ENCODE data around the gene PIK3R2.
"Not testable (repeated sequence)": the region's sequence is repeated elsewhere in the genome, so short reads cannot be mapped to it uniquely, and the experiment has no call there.

The PIK3R2 gene

DNA sequence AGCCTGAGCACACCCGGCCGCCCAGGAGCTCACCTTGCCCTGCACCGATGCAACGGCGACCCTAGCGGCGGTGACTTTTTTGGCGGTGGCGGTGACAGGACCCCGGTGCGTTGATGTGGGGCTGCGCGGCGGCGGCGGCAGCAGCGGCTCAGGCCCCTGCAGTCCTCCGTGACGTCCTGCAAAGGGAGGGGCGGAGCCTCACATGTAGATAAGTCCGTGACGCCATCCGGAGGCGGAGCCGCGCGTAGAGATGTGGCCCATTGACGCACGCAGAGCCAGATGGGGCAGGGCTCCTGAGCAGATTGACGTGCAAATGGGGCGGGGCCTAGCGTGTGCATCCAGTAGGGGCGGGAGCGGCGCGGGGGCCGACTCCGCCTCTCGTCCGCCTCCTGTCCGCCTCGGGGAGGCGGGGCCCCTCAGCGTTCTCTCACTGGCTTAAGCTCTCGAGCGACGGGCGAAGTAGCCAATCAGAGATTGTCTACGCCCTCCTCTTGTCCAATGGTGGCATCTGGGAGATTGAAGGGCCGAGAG lies 51.0 kb downstream of the PIK3R2 start, which contains the start of gene RAB3A:
Gene RAB3A, minus strand, starts transcription at position 180 of the 531 bp plus-strand sequence. CDS start 1,302 bp downstream, outside the sequence.
- peak; percentile 98 to 99 for DNase-seq (ENCODE audit: low read depth in 2 of 2)

DNA sequence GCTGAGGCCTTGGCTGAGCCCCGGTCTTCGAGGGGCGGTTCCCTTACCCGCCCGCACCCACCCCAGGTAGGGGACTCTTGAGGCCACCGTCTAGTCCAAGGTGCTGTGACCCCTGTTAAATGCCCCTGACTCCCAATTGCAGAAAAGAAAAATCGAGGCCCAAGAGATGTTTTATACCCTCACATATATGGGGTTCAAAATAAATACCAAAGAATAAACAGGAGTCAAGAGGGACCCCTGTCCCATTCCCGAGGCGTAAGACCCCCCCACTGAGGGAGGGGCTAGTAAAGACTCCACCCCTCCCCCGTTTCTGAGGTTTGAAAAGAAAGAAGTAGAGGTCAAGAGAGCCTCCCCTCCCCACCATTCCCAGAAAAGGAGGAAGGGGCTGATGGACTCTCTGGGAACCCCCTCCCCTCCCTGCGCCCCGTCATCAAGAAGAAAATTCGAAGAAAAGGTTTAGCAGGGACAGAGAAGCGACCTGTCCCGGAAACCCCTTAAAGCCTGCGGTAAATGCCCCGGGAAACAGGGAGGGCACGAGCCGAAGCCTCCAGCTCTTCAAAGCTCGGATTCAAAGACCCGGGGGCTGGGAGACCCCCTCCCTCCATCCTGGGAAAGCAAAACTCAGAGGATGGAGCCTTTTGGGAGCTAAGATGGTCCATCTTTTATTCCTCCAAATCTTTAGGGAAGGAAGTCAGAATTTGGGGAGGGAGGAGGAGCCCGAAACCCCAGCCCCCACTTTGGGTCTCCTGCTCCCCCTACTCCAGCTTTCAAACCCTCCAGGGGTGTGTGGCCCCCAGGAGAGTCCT lies 51.6 kb downstream of the PIK3R2 start:
- peak in 1 of 2 donors; percentile 44 for DNase-seq (ENCODE audit: low read depth in 2 of 2)

DNA sequence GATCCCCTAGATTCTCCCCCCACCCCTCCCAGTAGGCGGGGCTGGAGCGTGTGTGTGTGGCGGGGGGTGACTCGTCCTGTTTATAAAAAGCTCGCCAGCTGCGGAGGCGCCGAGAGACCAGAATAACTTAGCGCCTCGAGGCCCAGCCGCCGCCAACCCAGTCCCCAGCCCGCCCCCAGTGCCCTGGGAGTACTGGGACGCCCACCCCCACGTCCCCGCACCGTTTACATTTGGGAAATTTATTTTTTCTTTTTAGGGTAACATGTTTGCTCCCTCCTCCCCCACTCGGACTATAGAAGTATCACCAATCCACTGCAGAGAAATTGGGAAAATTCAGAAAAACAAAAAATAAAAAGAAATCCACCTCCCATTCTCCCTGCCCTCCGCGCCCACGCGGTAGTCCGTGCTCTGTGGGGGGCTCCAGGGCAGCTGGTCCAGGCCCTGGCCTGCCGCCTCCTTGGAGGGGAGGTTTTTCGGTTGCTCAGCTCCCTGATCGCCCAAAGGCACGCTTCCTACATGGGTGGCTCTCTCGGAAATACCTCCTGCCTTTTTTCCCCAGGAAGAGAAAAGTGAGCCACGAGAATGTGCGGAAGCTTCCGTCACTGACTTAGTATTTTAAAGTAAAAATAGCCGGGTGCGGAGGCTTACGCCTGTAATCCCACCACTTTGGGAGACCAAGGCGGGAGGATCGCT lies 52.4 kb downstream of the PIK3R2 start:
- DNase-seq (ENCODE audit: low read depth in 2 of 2), result peak in 1 of 2 donors; percentile 38

DNA sequence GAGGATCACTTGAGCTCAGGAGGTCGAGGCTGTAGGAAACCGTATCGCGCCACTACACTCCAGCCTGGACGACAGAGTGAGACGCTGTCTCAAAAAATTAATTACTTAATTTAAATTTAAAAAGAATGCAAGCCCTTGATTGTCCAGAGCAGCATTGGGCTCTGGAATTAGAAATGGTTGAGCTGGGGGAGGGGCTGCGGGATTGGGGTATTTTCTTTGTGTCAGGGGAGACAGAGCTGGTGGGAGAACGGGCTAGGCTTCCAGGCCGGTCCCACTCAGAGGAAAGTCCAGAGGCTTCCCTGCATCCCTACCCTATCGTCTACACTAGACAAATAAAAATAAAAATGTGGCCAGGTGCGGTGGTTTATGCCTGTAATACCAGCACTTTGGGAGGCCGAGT lies 53.1 kb downstream of the PIK3R2 start:
- DNase-seq (ENCODE audit: low read depth in 2 of 2), result no peak

DNA sequence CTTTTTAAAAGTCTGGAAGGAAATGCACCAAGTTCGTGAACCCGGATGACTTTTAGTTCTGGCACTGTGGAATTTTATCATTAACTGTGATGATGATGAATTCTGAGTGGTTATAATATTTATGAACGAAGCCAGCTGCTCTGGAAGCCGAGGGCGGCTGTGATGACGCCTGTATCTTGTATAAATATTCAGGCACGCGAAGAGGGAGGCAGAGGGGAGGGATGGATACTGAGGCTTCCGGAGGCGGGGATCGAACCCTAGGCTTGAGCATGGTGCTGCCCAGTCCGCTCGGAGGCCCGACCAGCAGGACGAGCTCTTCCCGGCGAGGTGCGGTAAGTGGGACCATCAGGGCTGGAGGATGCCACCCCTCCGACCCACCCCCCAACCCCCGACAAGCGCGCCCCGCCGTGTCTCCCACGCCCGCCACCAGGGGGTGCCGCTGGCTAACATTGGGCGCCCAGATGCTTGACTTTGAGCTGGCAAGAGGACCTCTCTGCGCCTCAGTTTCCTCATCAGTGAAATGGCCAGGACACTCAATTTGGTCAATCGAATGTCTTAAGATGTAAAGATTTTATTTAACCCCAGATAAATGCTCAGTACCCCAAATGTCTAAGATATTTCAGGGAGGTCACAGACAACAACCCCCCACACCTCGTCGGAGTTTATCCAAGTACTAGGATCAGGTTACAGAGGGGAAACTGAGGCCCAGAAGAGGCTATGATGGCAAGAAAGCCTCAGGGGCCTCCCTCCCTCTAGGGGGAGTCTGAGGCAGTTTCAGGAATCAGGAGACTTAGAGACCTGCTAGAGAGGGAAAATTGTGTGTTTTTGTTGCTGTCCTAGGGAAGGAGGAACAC lies 55.4 kb downstream of the PIK3R2 start:
- peak in 1 of 2 donors; percentile 57 for DNase-seq (ENCODE audit: low read depth in 2 of 2)

DNA sequence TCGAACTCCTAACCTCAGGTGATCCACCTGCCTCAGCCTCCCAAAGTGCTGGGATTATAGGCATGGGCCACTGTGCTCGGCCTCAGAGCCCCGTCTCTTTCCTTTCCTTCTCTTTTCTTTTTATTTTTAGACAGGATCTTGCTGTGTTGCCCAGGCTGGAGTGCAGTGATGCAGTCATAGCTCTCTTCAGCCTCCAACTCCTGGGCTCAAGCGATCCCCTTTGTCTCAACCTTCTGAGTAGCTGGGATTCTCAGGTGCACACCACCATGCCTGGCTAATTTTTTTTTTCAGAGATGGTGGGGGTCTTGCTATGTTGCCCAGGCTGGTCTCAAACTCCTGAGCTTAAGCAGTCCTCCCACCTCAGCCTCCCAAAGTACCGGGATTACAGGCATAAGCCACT lies 56.9 kb downstream of the PIK3R2 start:
- DNase-seq (ENCODE audit: low read depth in 2 of 2), result not testable (repeated sequence)

DNA sequence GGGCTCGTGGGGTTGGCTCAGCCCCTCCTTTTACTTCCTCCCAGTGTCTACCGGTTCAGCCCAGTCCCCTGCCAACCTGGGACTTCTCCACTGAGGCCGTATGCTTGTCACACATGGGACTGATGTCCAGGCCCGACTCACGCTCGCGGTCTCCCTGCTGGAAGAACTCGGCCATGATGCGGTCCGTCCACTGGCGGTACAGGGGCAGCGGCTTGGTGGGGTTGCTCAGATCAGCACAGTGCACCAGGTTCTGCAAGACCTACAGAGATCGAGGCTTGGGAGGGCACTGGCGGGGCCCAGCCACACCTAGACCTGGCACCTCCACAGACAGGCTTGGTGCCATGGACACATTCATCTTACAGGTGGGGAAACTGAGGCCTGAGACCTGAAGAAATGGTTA lies 58.7 kb downstream of the PIK3R2 start:
- DNase-seq (ENCODE audit: low read depth in 2 of 2), result no peak

DNA sequence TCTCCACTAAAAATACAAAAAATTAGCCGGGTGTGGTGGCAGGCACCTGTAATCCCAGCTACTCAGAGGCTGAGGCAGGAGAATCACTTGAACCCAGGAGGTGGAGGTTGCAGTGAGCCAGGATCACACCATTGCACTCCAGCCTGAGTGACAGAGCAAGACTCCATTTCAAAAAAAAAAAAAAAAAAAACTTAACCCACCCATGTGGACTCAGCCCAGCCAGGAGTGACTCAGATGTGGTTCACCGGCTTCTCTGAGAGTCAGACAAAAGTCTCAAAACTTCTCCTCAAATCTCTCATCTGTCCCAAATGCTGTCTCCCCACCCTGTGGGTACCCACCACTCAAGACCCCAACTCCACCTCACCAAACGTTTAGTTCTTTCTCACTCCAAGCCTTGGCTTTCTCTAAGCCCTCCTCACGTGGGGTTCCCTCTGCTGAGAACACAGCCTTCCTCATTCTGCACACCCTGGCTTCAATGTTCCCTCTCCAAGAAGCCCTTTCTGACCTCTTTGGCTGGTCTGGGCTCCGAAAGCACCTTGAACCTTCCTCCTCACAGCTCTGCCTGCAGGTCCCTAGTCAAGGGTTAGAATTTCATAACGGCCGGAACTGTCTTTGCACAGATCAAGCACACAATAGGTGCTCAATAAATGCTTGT lies 61.9 kb downstream of the PIK3R2 start:
- DNase-seq (ENCODE audit: low read depth in 2 of 2), result no peak

DNA sequence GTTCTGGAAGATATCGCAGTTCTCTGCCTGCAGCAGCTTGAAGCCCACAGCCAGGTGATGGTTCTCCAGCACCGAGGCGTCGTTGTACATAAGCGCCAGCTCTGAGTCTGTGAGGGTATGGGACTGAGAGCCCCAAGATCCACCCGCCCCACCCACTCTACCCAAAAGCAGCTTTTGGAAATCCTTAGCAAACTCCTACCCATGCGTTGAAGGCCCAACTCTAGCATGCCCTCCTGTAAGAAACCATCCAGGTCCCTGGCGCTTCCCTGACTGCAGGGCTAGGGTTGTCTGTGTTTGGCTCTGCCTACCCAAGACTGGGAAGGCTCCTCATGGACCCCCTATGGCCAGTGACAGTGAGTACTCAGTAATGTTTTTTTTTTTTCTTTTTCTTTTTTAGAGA lies 63.8 kb downstream of the PIK3R2 start:
- DNase-seq (ENCODE audit: low read depth in 2 of 2), result no peak

DNA sequence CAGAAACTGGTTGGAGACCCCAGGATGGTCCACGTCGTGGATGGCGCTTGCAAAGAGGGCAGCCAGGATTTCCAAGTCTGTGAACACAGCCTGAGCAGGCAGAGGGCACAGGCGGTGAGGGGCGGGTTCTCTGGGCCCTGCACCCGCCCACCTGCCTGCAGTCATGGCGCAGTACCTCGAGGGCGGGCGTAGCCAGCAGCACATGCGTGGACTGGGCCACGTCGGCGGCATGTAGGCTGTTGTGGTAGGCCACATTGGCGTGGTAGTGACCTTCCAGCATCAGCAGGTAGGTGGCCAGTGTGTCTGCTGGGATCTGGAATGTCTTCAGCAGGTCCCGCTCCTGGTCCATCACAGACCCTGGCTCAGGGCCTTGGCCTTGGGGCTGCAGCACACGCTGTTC lies 65.2 kb downstream of the PIK3R2 start:
- no peak for DNase-seq (ENCODE audit: low read depth in 2 of 2)

DNA sequence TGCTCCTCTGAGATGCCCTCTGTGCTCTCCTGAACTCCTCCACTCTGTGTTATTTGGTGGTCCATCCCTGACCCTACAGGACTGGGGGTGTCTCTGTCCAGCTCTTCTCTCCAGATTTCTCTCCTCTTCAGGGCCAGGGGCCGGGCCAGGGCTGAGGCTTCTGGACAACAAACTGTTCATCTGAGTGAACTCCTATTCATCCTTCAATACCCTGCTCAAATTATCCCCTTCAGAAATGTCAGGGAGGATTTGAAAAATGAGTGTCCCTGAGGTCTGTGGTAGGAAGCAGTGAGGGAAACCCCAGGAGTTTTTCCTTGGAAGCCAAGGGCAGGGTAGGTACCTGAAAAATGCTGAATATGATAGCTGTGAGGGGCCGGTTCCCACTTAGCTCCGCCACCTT lies 65.6 kb downstream of the PIK3R2 start:
- no peak for DNase-seq (ENCODE audit: low read depth in 2 of 2)

All from stimulated activated CD4-positive, alpha-beta T cell treated with anti-CD3 and anti-CD28 coated beads, Interleukin-1b, Interleukin-23, amount 100 ng/mL, for 4 hours (primary cell).